Measurements from ENCODE around the gene CSE1L. TPM values are rescaled to one million over a fixed set of nuclear protein-coding genes. Genes with fewer than 3 reads are reported as not detected.
"Not testable (repeated sequence)": the region's sequence is repeated elsewhere in the genome, so short reads cannot be mapped to it uniquely, and the experiment has no call there.

CSE1L gene
- polyA plus RNA-seq, 1 donor from 2014 or later, result 74.2 TPM

- Histone ChIP-seq H4K20me1 (ENCODE audit: insufficient read depth) (no peaks in the 10 kb centered on the region), H3K27ac (ENCODE audit: low read length) (no peak overlapping the region), H3F3A (ENCODE audit: insufficient read depth, low read length, poor library complexity, severe bottlenecking) (no peaks in the 10 kb centered on the region), H3K36me3 (ENCODE audit: insufficient read depth, low read length) (peaks cover 12% of the 10 kb centered on the region), H3K4me3 (ENCODE audit: low read length) (no peak overlapping the region), H2AFZ (ENCODE audit: low read depth, low read length) (no peak overlapping the region), H3K9ac (ENCODE audit: low read length) (no peak overlapping the region), H3K79me2 (replicated peaks; ENCODE audit: insufficient read depth, low read length) (no peaks in the 10 kb centered on the region), H3K27me3 (ENCODE audit: insufficient read depth, low read depth, low read length) (no peaks in the 10 kb centered on the region), H3K4me2 (ENCODE audit: low read length) (no peak overlapping the region), H3K9me3 (ENCODE audit: low read length) (no peaks in the 10 kb centered on the region), H3K9me2 (ENCODE audit: insufficient read depth, low read length) (no peaks in the 10 kb centered on the region)
- TF ChIP-seq EP300 (conservative IDR thresholded peaks at IDR 0.05; ENCODE audit: poor library complexity, severe bottlenecking) (no peak), SMC3 (conservative IDR thresholded peaks at IDR 0.05; ENCODE audit: poor library complexity) (no peak), REST (IDR thresholded peaks at IDR 0.05; ENCODE audit: borderline replicate concordance) (no peak), TAF1 (IDR thresholded peaks at IDR 0.05; ENCODE audit: low read depth) (no peak), RAD21 (conservative IDR thresholded peaks at IDR 0.05) (no peak), POLR2AphosphoS5 (IDR thresholded peaks at IDR 0.05) (no peak), MXI1 (conservative IDR thresholded peaks at IDR 0.05; ENCODE audit: poor library complexity, severe bottlenecking) (no peak), CTCF (IDR thresholded peaks at IDR 0.05; ENCODE audit: poor library complexity, severe bottlenecking) (no peak), EZH2 (IDR thresholded peaks at IDR 0.05; ENCODE audit: borderline replicate concordance, insufficient read depth, low read length, poor library complexity, severe bottlenecking) (no peak)
Observed at GRCh38 chr20:49103647-49104364, 57.7 kb downstream of the CSE1L start.

GRCh38 chr20:49104365-49104648 is 58.2 kb downstream of the CSE1L start:
- H3K9me3 ChIP-seq (ENCODE audit: low read length), result no peaks in the 10 kb centered on the region
- no peaks in the 10 kb centered on the region for H3K79me2 ChIP-seq (replicated peaks; ENCODE audit: insufficient read depth, low read length)
- no peak overlapping the region for H3K4me2 ChIP-seq (ENCODE audit: low read length)
- no peak overlapping the region for H2AFZ ChIP-seq (ENCODE audit: low read depth, low read length)
- H3K36me3 ChIP-seq (ENCODE audit: insufficient read depth, low read length), result peaks cover 12% of the 10 kb centered on the region
- no peak overlapping the region for H3K27ac ChIP-seq (ENCODE audit: low read length)
- H3K9me2 ChIP-seq (ENCODE audit: insufficient read depth, low read length), result no peaks in the 10 kb centered on the region
- no peaks in the 10 kb centered on the region for H3K27me3 ChIP-seq (ENCODE audit: insufficient read depth, low read depth, low read length)
- H3K9ac ChIP-seq (ENCODE audit: low read length), result no peak overlapping the region
- H3F3A ChIP-seq (ENCODE audit: insufficient read depth, low read length, poor library complexity, severe bottlenecking), result no peaks in the 10 kb centered on the region
- no peak for TF ChIP-seq CTCF (IDR thresholded peaks at IDR 0.05; ENCODE audit: poor library complexity, severe bottlenecking)
- TF ChIP-seq SMC3 (conservative IDR thresholded peaks at IDR 0.05; ENCODE audit: poor library complexity), result no peak
- TF ChIP-seq TAF1 (IDR thresholded peaks at IDR 0.05; ENCODE audit: low read depth), result no peak
- TF ChIP-seq EP300 (conservative IDR thresholded peaks at IDR 0.05; ENCODE audit: poor library complexity, severe bottlenecking), result no peak
- no peak for TF ChIP-seq POLR2AphosphoS5 (IDR thresholded peaks at IDR 0.05)
- TF ChIP-seq REST (IDR thresholded peaks at IDR 0.05; ENCODE audit: borderline replicate concordance), result no peak
- no peak for TF ChIP-seq RAD21 (conservative IDR thresholded peaks at IDR 0.05)
- TF ChIP-seq EZH2 (IDR thresholded peaks at IDR 0.05; ENCODE audit: borderline replicate concordance, insufficient read depth, low read length, poor library complexity, severe bottlenecking), result no peak
- no peak for TF ChIP-seq MXI1 (conservative IDR thresholded peaks at IDR 0.05; ENCODE audit: poor library complexity, severe bottlenecking)
- H4K20me1 ChIP-seq (ENCODE audit: insufficient read depth), result no peaks in the 10 kb centered on the region
- H3K4me3 ChIP-seq (ENCODE audit: low read length), result no peak overlapping the region

- not testable (repeated sequence) for H2AFZ ChIP-seq (ENCODE audit: low read depth, low read length); H4K20me1 ChIP-seq (ENCODE audit: insufficient read depth); H3K9me2 ChIP-seq (ENCODE audit: insufficient read depth, low read length); H3K79me2 ChIP-seq (replicated peaks; ENCODE audit: insufficient read depth, low read length); H3K4me2 ChIP-seq (ENCODE audit: low read length); H3K4me3 ChIP-seq (ENCODE audit: low read length); H3F3A ChIP-seq (ENCODE audit: insufficient read depth, low read length, poor library complexity, severe bottlenecking); H3K27me3 ChIP-seq (ENCODE audit: insufficient read depth, low read depth, low read length); H3K9me3 ChIP-seq (ENCODE audit: low read length); H3K9ac ChIP-seq (ENCODE audit: low read length); H3K27ac ChIP-seq (ENCODE audit: low read length)
- H3K36me3 ChIP-seq (ENCODE audit: insufficient read depth, low read length), result peaks cover 12% of the 10 kb centered on the region
Observed at GRCh38 chr20:49104979-49105547, 59.0 kb downstream of the CSE1L start.
